SK-N-SH (cell line): Measurements from ENCODE around the gene DLK2. TPM values are rescaled to one million over a fixed set of nuclear protein-coding genes. Genes with fewer than 3 reads are reported as not detected.

Experiments used
- CTCF ChIA-PET: fragments of 300-600, 350-600 bp; formaldehyde crosslinking; extraction: SDS; loops from one replicate; lab custom pipeline; 2021; lab: Yijun Ruan, JAX
- POLR2A ChIA-PET: fragments of 350-600 bp; sonication (Branson Sonifier 250); formaldehyde crosslinking; extraction: SDS; loops from one replicate; lab custom pipeline; 2020; ENCODE audit warnings: antibody characterized with exemption, inconsistent platforms; lab: Yijun Ruan, JAX
- DNase-seq: peaks from one replicate; pipeline ENCODE4 v3.0.0; 2012
- H2AFZ ChIP-seq: fragments of 200-600 bp; sonication (generic); 2 replicates; pipeline ENCODE4 v1.8.1; 2016; ENCODE audit warnings: antibody characterized with exemption, mild to moderate bottlenecking, low read depth
- H3F3A ChIP-seq: fragments of 200-600 bp; sonication (generic); replicated peaks from 2 replicates; pipeline ENCODE3; 2016; ENCODE audit warnings: antibody characterized with exemption, mild to moderate bottlenecking; ENCODE audit not compliant: insufficient read depth
- H3K27ac ChIP-seq, 2 experiments: fragments of 200-500 bp in 1 of 2; fragments of 200-600 bp in 1 of 2; sonication (Bioruptor generic) in 1 of 2; sonication (generic), shearing (Covaris generic) in 1 of 2; 2 replicates each; pipeline versions ENCODE4 v1.5.1 to v1.6.1; 2014 to 2016; ENCODE audit warnings: low read depth in 2 of 2, inconsistent platforms in 1 of 2, low read length in 1 of 2, mild to moderate bottlenecking in 1 of 2, mixed read lengths in 1 of 2
- H3K27me3 ChIP-seq: fragments of 200-600 bp; sonication (generic), shearing (Covaris generic); 2 replicates; pipeline ENCODE4 v1.6.1; 2016; ENCODE audit warnings: mixed run types; ENCODE audit not compliant: insufficient read depth
- H3K36me3 ChIP-seq, 2 experiments: fragments of 200-500 bp in 1 of 2; fragments of 200-600 bp in 1 of 2; sonication (Bioruptor generic) in 1 of 2; sonication (generic) in 1 of 2; replicated peaks in 1 of 2; 2 replicates each; pipeline versions ENCODE3 to v1.5.1; 2014 to 2016; ENCODE audit warnings: low read length in 1 of 2, mild to moderate bottlenecking in 1 of 2; ENCODE audit not compliant: insufficient read depth in 2 of 2, control insufficient read depth in 1 of 2
- H3K4me1 ChIP-seq, 2 experiments: fragments of 200-500 bp in 1 of 2; fragments of 200-600 bp in 1 of 2; sonication (Bioruptor generic) in 1 of 2; sonication (generic), shearing (Covaris generic) in 1 of 2; 2 replicates each; pipeline versions ENCODE4 v1.5.1 to v1.6.1; 2014 to 2016; ENCODE audit warnings: low read depth in 1 of 2, low read length in 1 of 2, mixed run types in 1 of 2; ENCODE audit not compliant: insufficient read depth in 2 of 2, control insufficient read depth in 1 of 2
- H3K4me2 ChIP-seq: fragments of 200-600 bp; sonication (generic), shearing (Covaris generic); 2 replicates; pipeline ENCODE4 v1.6.1; 2017; ENCODE audit warnings: mixed run types
- H3K4me3 ChIP-seq, 2 experiments: fragments of 200-500 bp in 1 of 2; fragments of 200-600 bp in 1 of 2; sonication (Bioruptor generic) in 1 of 2; sonication (generic), shearing (Covaris generic) in 1 of 2; 2 replicates each; pipeline versions ENCODE4 v1.5.1 to v1.8.1; 2014 to 2016; ENCODE audit warnings: low read depth in 2 of 2, inconsistent platforms in 1 of 2, low read length in 1 of 2, mild to moderate bottlenecking in 1 of 2, mixed read lengths in 1 of 2, moderate library complexity in 1 of 2
- H3K79me2 ChIP-seq: fragments of 200-600 bp; sonication (generic); 2 replicates; pipeline ENCODE4 v1.8.1; 2017; ENCODE audit warnings: mild to moderate bottlenecking; ENCODE audit not compliant: insufficient read depth
- H3K9ac ChIP-seq: fragments of 200-600 bp; sonication (generic); 2 replicates; pipeline ENCODE4 v1.6.1; 2017; ENCODE audit warnings: mixed run types
- H3K9me2 ChIP-seq: fragments of 200-600 bp; sonication (generic); 2 replicates; pipeline ENCODE4 v1.6.1; 2017; ENCODE audit warnings: mixed run types
- H3K9me3 ChIP-seq: fragments of 200-600 bp; sonication (generic); 2 replicates; pipeline ENCODE4 v1.6.1; 2017; ENCODE audit warnings: mixed run types, mild to moderate bottlenecking, moderate library complexity
- H4K20me1 ChIP-seq: fragments of 200-600 bp; sonication (generic); 2 replicates; pipeline ENCODE4 v1.6.1; 2017; ENCODE audit warnings: mild to moderate bottlenecking, mixed run types; ENCODE audit not compliant: insufficient read depth
- CTCF ChIP-seq: fragments of 200-600 bp; sonication (generic); IDR thresholded peaks from 2 replicates; pipeline ENCODE4 v1.6.1; 2017; ENCODE audit warnings: antibody characterized with exemption, mild to moderate bottlenecking, moderate library complexity
- ELF1 ChIP-seq: IDR thresholded peaks from 2 replicates; pipeline ENCODE4 v1.4.0; 2012
- EP300 ChIP-seq, 2 experiments: IDR thresholded peaks; 2 replicates each; pipeline versions ENCODE4 v1.4.0 to v1.6.1; 2012; ENCODE audit warnings: borderline replicate concordance in 1 of 2, low read depth in 1 of 2, low read length in 1 of 2
- FOSL2 ChIP-seq: IDR thresholded peaks from 2 replicates; pipeline ENCODE4 v1.4.0; 2012; ENCODE audit warnings: low read depth, mild to moderate bottlenecking, moderate library complexity, borderline replicate concordance
- FOXJ3 ChIP-seq: sonication (generic); formaldehyde crosslinking; IDR thresholded peaks from 2 replicates; pipeline ENCODE4 v1.5.1; 2020; ENCODE audit warnings: mild to moderate bottlenecking, missing genetic modification reagents
- GATA2 ChIP-seq: sonication (generic); formaldehyde crosslinking; IDR thresholded peaks from 2 replicates; pipeline ENCODE4 v1.5.0; 2020; ENCODE audit warnings: mild to moderate bottlenecking, missing genetic modification reagents
- JUND ChIP-seq: IDR thresholded peaks from 2 replicates; pipeline ENCODE4 v1.4.0; 2012
- MAX ChIP-seq: IDR thresholded peaks from 2 replicates; pipeline ENCODE4 v1.4.0; 2012; ENCODE audit warnings: low read depth
- MEF2A ChIP-seq: IDR thresholded peaks from 2 replicates; pipeline ENCODE4 v1.4.0; 2012; ENCODE audit warnings: low read depth, borderline replicate concordance
- MXI1 ChIP-seq: IDR thresholded peaks from 2 replicates; pipeline ENCODE4 v1.6.1; 2012; ENCODE audit warnings: mild to moderate bottlenecking, low read depth, low read length, improper control_type of control experiment
- NFIC ChIP-seq: IDR thresholded peaks from 2 replicates; pipeline ENCODE4 v1.4.0; 2012; ENCODE audit warnings: borderline replicate concordance
- NRF1 ChIP-seq: IDR thresholded peaks from 2 replicates; pipeline ENCODE4 v1.6.1; 2012; ENCODE audit warnings: low read depth, mild to moderate bottlenecking, low read length
- PBX3 ChIP-seq: IDR thresholded peaks from 2 replicates; pipeline ENCODE4; 2012
- RAD21 ChIP-seq: IDR thresholded peaks from 2 replicates; pipeline ENCODE4 v1.6.1; 2012; ENCODE audit warnings: mild to moderate bottlenecking, low read length
- WGBS: methylation state at CpG from one replicate; pipeline ENCODE4 v1.1.6; 2017; ENCODE audit warnings: low lambda C conversion rate; 5-methylcytosine and 5-hydroxymethylcytosine counted together
- polyA plus RNA-seq, 3 experiments: library from polyadenylated mRNA; depleted of rRNA; stranded (reverse); fragments of >200 nt; gene quantifications; 2 replicates each; pipeline ENCODE4 v1.2.3, GENCODE V29; 2012
- TF ChIP-seq, protein P1 (sequence below): IDR thresholded peaks from 2 replicates; pipeline ENCODE4 v1.4.0; 2012; ENCODE audit warnings: low read depth, borderline replicate concordance
- TF ChIP-seq, protein P2 (sequence below): IDR thresholded peaks from 2 replicates; pipeline ENCODE4 v1.6.1; 2012; ENCODE audit warnings: mild to moderate bottlenecking, low read depth, low read length, moderate library complexity
- TF ChIP-seq, protein P3 (sequence below): fragments of 150-350 bp; IDR thresholded peaks from 2 replicates; pipeline ENCODE4 v1.6.1; 2016; ENCODE audit warnings: mild to moderate bottlenecking, low read depth, low read length

The DLK2 gene
- polyA plus RNA-seq, 1 of the 3 experiments (the other 2 are of a cell fraction) = 3.9 TPM

DNA sequence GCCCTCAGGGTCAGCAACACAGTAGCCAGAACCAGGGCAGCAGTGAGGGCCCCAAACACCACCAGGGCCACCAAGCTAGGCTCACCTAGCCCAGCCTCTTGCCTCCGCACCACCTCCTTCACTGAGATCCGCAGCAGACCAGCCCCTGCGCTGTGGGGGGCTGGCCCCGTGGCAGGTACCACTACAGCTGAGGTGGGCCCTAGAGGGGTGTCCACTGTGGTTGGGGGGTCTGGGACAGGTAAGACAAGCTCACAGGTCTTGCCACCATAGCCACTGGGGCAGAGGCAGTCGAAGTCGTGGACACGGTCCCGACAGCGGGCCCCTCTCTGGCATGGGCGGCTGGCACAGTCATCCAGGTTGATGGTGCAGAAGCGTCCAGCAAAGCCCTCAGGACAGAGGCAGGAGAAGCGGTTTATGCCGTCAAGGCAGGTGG lies 4.6 kb downstream of the DLK2 start:
- 85% methylated on average over 4 of the region's 13 CpGs for WGBS
- no peak overlapping the region for H3K4me2 ChIP-seq
- ChIA-PET POLR2A (interaction anchor here (0.5 kb wide), 1 partner anchor 16 kb away, joined by 3 read pairs; no protein-coding TSS in a partner anchor), CTCF (interaction anchor here (0.6 to 6.1 kb wide), 3 partner anchors 55 to 181 kb away, joined by 3 to 35 read pairs (median 3); no protein-coding TSS in a partner anchor)
- H3K27ac ChIP-seq = no peak overlapping the region
- H3K36me3 ChIP-seq = peaks cover 3 to 37% of the 10 kb centered on the region in 2 experiments
- peaks cover 0 to 4% of the 10 kb centered on the region in 2 experiments; a peak in 1 of 4 replicates for H3K4me1 ChIP-seq
- H3K79me2 ChIP-seq = no peaks in the 10 kb centered on the region
- no peak overlapping the region for H2AFZ ChIP-seq
- peaks cover 11% of the 10 kb centered on the region for H3F3A ChIP-seq
- H3K9me2 ChIP-seq = no peaks in the 10 kb centered on the region
- no peaks in the 10 kb centered on the region for H3K9me3 ChIP-seq
- no peak for TF ChIP-seq MAX
- TF ChIP-seq CTCF = no peak
- TF ChIP-seq PBX3 = no peak
- no peak for TF ChIP-seq FOSL2
- TF ChIP-seq, protein P1, sequence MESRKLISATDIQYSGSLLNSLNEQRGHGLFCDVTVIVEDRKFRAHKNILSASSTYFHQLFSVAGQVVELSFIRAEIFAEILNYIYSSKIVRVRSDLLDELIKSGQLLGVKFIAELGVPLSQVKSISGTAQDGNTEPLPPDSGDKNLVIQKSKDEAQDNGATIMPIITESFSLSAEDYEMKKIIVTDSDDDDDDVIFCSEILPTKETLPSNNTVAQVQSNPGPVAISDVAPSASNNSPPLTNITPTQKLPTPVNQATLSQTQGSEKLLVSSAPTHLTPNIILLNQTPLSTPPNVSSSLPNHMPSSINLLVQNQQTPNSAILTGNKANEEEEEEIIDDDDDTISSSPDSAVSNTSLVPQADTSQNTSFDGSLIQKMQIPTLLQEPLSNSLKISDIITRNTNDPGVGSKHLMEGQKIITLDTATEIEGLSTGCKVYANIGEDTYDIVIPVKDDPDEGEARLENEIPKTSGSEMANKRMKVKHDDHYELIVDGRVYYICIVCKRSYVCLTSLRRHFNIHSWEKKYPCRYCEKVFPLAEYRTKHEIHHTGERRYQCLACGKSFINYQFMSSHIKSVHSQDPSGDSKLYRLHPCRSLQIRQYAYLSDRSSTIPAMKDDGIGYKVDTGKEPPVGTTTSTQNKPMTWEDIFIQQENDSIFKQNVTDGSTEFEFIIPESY = no peak
- no peak for TF ChIP-seq FOXJ3 (CRISPR knock-in tag)
- TF ChIP-seq MEF2A = no peak
- TF ChIP-seq, protein P2, sequence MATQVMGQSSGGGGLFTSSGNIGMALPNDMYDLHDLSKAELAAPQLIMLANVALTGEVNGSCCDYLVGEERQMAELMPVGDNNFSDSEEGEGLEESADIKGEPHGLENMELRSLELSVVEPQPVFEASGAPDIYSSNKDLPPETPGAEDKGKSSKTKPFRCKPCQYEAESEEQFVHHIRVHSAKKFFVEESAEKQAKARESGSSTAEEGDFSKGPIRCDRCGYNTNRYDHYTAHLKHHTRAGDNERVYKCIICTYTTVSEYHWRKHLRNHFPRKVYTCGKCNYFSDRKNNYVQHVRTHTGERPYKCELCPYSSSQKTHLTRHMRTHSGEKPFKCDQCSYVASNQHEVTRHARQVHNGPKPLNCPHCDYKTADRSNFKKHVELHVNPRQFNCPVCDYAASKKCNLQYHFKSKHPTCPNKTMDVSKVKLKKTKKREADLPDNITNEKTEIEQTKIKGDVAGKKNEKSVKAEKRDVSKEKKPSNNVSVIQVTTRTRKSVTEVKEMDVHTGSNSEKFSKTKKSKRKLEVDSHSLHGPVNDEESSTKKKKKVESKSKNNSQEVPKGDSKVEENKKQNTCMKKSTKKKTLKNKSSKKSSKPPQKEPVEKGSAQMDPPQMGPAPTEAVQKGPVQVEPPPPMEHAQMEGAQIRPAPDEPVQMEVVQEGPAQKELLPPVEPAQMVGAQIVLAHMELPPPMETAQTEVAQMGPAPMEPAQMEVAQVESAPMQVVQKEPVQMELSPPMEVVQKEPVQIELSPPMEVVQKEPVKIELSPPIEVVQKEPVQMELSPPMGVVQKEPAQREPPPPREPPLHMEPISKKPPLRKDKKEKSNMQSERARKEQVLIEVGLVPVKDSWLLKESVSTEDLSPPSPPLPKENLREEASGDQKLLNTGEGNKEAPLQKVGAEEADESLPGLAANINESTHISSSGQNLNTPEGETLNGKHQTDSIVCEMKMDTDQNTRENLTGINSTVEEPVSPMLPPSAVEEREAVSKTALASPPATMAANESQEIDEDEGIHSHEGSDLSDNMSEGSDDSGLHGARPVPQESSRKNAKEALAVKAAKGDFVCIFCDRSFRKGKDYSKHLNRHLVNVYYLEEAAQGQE = no peak
- TF ChIP-seq GATA2 (CRISPR knock-in tag) = no peak
- TF ChIP-seq ELF1 = no peak
- no peak for TF ChIP-seq NRF1
- TF ChIP-seq, protein P3, sequence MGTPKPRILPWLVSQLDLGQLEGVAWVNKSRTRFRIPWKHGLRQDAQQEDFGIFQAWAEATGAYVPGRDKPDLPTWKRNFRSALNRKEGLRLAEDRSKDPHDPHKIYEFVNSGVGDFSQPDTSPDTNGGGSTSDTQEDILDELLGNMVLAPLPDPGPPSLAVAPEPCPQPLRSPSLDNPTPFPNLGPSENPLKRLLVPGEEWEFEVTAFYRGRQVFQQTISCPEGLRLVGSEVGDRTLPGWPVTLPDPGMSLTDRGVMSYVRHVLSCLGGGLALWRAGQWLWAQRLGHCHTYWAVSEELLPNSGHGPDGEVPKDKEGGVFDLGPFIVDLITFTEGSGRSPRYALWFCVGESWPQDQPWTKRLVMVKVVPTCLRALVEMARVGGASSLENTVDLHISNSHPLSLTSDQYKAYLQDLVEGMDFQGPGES = no peak
- no peak for TF ChIP-seq JUND
- no peak for TF ChIP-seq RAD21
- no peak for TF ChIP-seq NFIC
- no peak for TF ChIP-seq EP300 (IDR thresholded peaks at IDR 0.05; ENCODE audit: borderline replicate concordance in 1 of 2, low read depth in 1 of 2, low read length in 1 of 2)
- no peak for TF ChIP-seq MXI1
- no peak overlapping the region for H3K4me3 ChIP-seq
- no peaks in the 10 kb centered on the region for H4K20me1 ChIP-seq
- H3K27me3 ChIP-seq = no peaks in the 10 kb centered on the region
- H3K9ac ChIP-seq = no peak overlapping the region
- DNase-seq = no peak
